GM18526 (cell line): ENCODE measurements around the gene YIPF2.

Experiments used
- POLR2A ChIP-seq: IDR thresholded peaks from 3 replicates; pipeline ENCODE4 v1.6.1; 2011; ENCODE audit not compliant: insufficient read length; ENCODE audit errors: extremely low read depth

The YIPF2 gene

DNA sequence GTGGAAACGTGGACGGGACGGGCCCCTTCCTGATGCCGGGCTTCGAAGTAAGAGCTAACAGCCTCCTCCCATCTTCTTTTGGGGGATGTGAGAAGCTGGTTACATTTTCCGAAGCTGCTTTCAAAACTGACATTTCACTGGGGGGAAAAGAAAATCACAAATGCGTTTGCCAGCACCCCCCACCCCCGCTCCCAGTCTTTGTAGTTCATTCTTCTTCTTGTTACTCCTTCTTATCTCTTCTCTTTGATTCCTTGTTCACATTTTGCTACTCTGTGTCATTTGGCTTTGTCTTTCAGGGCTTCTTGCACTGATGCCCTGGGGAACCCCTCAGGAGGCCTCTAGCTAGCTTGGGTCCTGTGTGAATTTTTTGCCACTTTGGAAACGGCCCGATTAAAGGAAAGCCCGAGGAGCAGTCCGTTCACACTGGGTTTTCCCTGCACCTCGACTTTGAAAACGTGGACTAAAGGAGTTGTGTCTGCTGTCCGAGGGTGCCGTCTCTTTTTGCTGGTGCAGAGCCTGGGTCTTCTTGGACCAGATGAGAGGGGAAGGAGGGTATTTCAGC, 55.8 kb downstream of the YIPF2 start:
- no peak for TF ChIP-seq POLR2A
